Dendritic cell treated with granulocyte-macrophage colony-stimulating factor and Interleukin-4, amounts not matched to agents 40 ng/mL and 50 ng/mL, for 4 days (primary cell): ENCODE results near the gene MCF2L.

ENCODE experiments used
- H3K27ac Mint-ChIP-seq: one replicate; pipeline ENCODE4 v1.8.0; 2022; ENCODE audit warnings: mild to moderate bottlenecking, mixed read lengths
- H3K27me3 Mint-ChIP-seq: one replicate; pipeline ENCODE4 v1.8.0; 2022; ENCODE audit warnings: mild to moderate bottlenecking, mixed read lengths
- H3K36me3 Mint-ChIP-seq: one replicate; pipeline ENCODE4 v1.8.0; 2022; ENCODE audit warnings: low read depth, mixed read lengths
- H3K4me1 Mint-ChIP-seq: one replicate; pipeline ENCODE4 v1.8.0; 2022; ENCODE audit warnings: low read depth, mixed read lengths
- H3K4me3 Mint-ChIP-seq: one replicate; pipeline ENCODE4 v1.8.0; 2022; ENCODE audit warnings: mild to moderate bottlenecking, moderate library complexity, mixed read lengths
- H3K9me3 Mint-ChIP-seq: one replicate; pipeline ENCODE4 v1.8.0; 2022; ENCODE audit warnings: mixed read lengths
- intact Hi-C: fragments of 100-400 bp; cut with micrococcal nuclease; formaldehyde crosslinking; loops from one replicate; pipeline ENCODE4 v1.15.0; 2022

The MCF2L gene

GRCh38 chr13:113135281-113135760 lies 166.3 kb downstream of the MCF2L start:
- no peak overlapping the region for H3K27ac Mint-ChIP-seq
- H3K9me3 Mint-ChIP-seq, result no peaks in the 10 kb centered on the region
- peaks cover 27% of the 10 kb centered on the region for H3K27me3 Mint-ChIP-seq

GRCh38 chr13:113137691-113138298 lies 168.8 kb downstream of the MCF2L start:
- intact Hi-C loops, result no loop called here
- H3K27me3 Mint-ChIP-seq, result peaks cover 22% of the 10 kb centered on the region
- H3K9me3 Mint-ChIP-seq, result no peaks in the 10 kb centered on the region
- peaks cover 5% of the 10 kb centered on the region for H3K4me1 Mint-ChIP-seq
- no peaks in the 10 kb centered on the region for H3K36me3 Mint-ChIP-seq
- no peak overlapping the region for H3K4me3 Mint-ChIP-seq
- no peak overlapping the region for H3K27ac Mint-ChIP-seq

More at GRCh38 chr13:113135281-113135760, 166.3 kb downstream of the MCF2L start:
- Mint-ChIP-seq H3K4me3 (no peak overlapping the region), H3K36me3 (no peaks in the 10 kb centered on the region), H3K4me1 (peaks cover 5% of the 10 kb centered on the region)
- intact Hi-C loops, result no loop called here

GRCh38 chr13:113138792-113139551 lies 170.0 kb downstream of the MCF2L start:
- intact Hi-C loops, result no loop called here
- Mint-ChIP-seq H3K9me3 (no peaks in the 10 kb centered on the region), H3K4me3 (no peak overlapping the region), H3K4me1 (peaks cover 5% of the 10 kb centered on the region), H3K27ac (no peak overlapping the region), H3K36me3 (no peaks in the 10 kb centered on the region), H3K27me3 (peaks cover 15% of the 10 kb centered on the region)

GRCh38 chr13:113139577-113139976 lies 170.6 kb downstream of the MCF2L start:
- Mint-ChIP-seq H3K36me3 (no peaks in the 10 kb centered on the region), H3K9me3 (no peaks in the 10 kb centered on the region), H3K27me3 (peaks cover 15% of the 10 kb centered on the region), H3K4me1 (peaks cover 5% of the 10 kb centered on the region), H3K27ac (no peak overlapping the region), H3K4me3 (no peak overlapping the region)
- intact Hi-C loops, result no loop called here

GRCh38 chr13:113140677-113141600 lies 171.9 kb downstream of the MCF2L start:
- intact Hi-C loops, result no loop called here
- H3K9me3 Mint-ChIP-seq, result no peaks in the 10 kb centered on the region
- peaks cover 9% of the 10 kb centered on the region for H3K27me3 Mint-ChIP-seq
- H3K36me3 Mint-ChIP-seq, result no peaks in the 10 kb centered on the region
- H3K27ac Mint-ChIP-seq, result no peak overlapping the region
- peaks cover 5% of the 10 kb centered on the region for H3K4me1 Mint-ChIP-seq
- H3K4me3 Mint-ChIP-seq, result no peak overlapping the region

GRCh38 chr13:113141601-113141970 lies 172.6 kb downstream of the MCF2L start:
- intact Hi-C loops, result no loop called here
- peaks cover 5% of the 10 kb centered on the region for H3K4me1 Mint-ChIP-seq
- H3K4me3 Mint-ChIP-seq, result no peak overlapping the region
- no peaks in the 10 kb centered on the region for H3K9me3 Mint-ChIP-seq
- H3K36me3 Mint-ChIP-seq, result no peaks in the 10 kb centered on the region
- H3K27ac Mint-ChIP-seq, result no peak overlapping the region
- H3K27me3 Mint-ChIP-seq, result peaks cover 8% of the 10 kb centered on the region

- Mint-ChIP-seq H3K36me3 (no peaks in the 10 kb centered on the region), H3K4me1 (peaks cover 5% of the 10 kb centered on the region), H3K9me3 (no peaks in the 10 kb centered on the region), H3K4me3 (no peak overlapping the region), H3K27me3 (peaks cover 8% of the 10 kb centered on the region), H3K27ac (no peak overlapping the region)
- intact Hi-C loops, result no loop called here
Measured at GRCh38 chr13:113142876-113143275, 173.9 kb downstream of the MCF2L start.

- intact Hi-C loops, result no loop called here
- H3K27me3 Mint-ChIP-seq, result peaks cover 9% of the 10 kb centered on the region
- no peaks in the 10 kb centered on the region for H3K36me3 Mint-ChIP-seq
- no peak overlapping the region for H3K4me3 Mint-ChIP-seq
- H3K27ac Mint-ChIP-seq, result no peak overlapping the region
- H3K9me3 Mint-ChIP-seq, result no peaks in the 10 kb centered on the region
- peaks cover 4% of the 10 kb centered on the region for H3K4me1 Mint-ChIP-seq
Measured at GRCh38 chr13:113143466-113144254, 174.6 kb downstream of the MCF2L start.

- Mint-ChIP-seq H3K36me3 (no peaks in the 10 kb centered on the region), H3K27me3 (peaks cover 9% of the 10 kb centered on the region)
- intact Hi-C loops, result no loop called here
Measured at GRCh38 chr13:113144255-113144629, 175.2 kb downstream of the MCF2L start.

GRCh38 chr13:113145496-113145895 lies 176.5 kb downstream of the MCF2L start:
- intact Hi-C loops, result no loop called here
- Mint-ChIP-seq H3K27ac (no peak overlapping the region), H3K4me3 (no peak overlapping the region), H3K4me1 (no peaks in the 10 kb centered on the region), H3K27me3 (peaks cover 9% of the 10 kb centered on the region), H3K36me3 (no peaks in the 10 kb centered on the region), H3K9me3 (no peaks in the 10 kb centered on the region)

More at GRCh38 chr13:113144255-113144629, 175.2 kb downstream of the MCF2L start:
- Mint-ChIP-seq H3K4me1 (no peaks in the 10 kb centered on the region), H3K4me3 (no peak overlapping the region), H3K27ac (no peak overlapping the region), H3K9me3 (no peaks in the 10 kb centered on the region)

- intact Hi-C loops, result no loop called here
- H3K27ac Mint-ChIP-seq, result no peak overlapping the region
- H3K4me3 Mint-ChIP-seq, result no peak overlapping the region
Measured at GRCh38 chr13:113145911-113146598, 177.0 kb downstream of the MCF2L start.

GRCh38 chr13:113146750-113147149 lies 177.7 kb downstream of the MCF2L start:
- intact Hi-C loops, result no loop called here
- Mint-ChIP-seq H3K27me3 (peaks cover 18% of the 10 kb centered on the region), H3K4me1 (peaks cover 5% of the 10 kb centered on the region), H3K36me3 (no peaks in the 10 kb centered on the region), H3K9me3 (no peaks in the 10 kb centered on the region), H3K27ac (no peak overlapping the region), H3K4me3 (no peak overlapping the region)

More at GRCh38 chr13:113145911-113146598, 177.0 kb downstream of the MCF2L start:
- Mint-ChIP-seq H3K9me3 (no peaks in the 10 kb centered on the region), H3K4me1 (no peaks in the 10 kb centered on the region), H3K36me3 (no peaks in the 10 kb centered on the region), H3K27me3 (peaks cover 12% of the 10 kb centered on the region)

- intact Hi-C loops, result no loop called here
- Mint-ChIP-seq H3K4me1 (peaks cover 8% of the 10 kb centered on the region), H3K27me3 (peaks cover 21% of the 10 kb centered on the region), H3K4me3 (no peak overlapping the region), H3K27ac (no peak overlapping the region), H3K9me3 (no peaks in the 10 kb centered on the region), H3K36me3 (no peaks in the 10 kb centered on the region)
Measured at GRCh38 chr13:113147206-113147605, 178.2 kb downstream of the MCF2L start.
